Measurements from ENCODE around the gene PGAM5. TPM values are rescaled to one million over a fixed set of nuclear protein-coding genes. Genes with fewer than 3 reads are reported as not detected.

PGAM5 gene
- total RNA-seq, 1 experiment from 2014 or later = 121 TPM

DNA sequence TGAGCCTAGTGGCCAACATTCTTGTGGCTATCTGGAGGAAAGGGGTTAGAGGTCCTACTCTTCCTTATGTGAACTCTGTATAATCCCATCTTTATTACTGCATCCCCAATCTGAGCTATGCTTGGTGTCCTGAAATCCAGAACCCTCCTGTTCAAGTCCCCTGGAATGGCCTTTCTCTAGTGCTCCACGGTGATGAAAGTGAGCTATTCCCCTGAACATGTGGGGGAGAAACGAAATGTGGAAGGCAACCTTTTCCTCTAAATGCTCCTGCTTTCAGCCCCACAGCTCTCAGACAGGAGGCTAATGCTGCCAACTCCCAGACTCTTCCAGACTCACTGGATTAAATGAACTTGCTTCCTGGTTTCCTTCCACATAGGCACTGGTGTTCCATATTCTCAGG, 2.5 kb upstream of the PGAM5 start:
- no peak for TF ChIP-seq EZH2 (IDR thresholded peaks at IDR 0.05; ENCODE audit: borderline replicate concordance, low read depth, low read length, poor library complexity, severe bottlenecking)
- no peak for TF ChIP-seq CTCF (conservative IDR thresholded peaks at IDR 0.05; ENCODE audit: low read depth, low read length)
- ChIA-PET CTCF (no interaction called here), POLR2A (ENCODE audit: low non-redundant PET) (no interaction called here)
- peak overlapping the region; percentile 40 for H3K27ac ChIP-seq (ENCODE audit: low read depth, low read length, poor library complexity, severe bottlenecking)
- no peaks in the 10 kb centered on the region for H3K27me3 ChIP-seq (replicated peaks; ENCODE audit: insufficient read depth, low read depth, low read length, poor library complexity)
- H3K4me3 ChIP-seq (ENCODE audit: low read depth, low read length, poor library complexity, severe bottlenecking) = no peak overlapping the region
- H3K4me1 ChIP-seq (ENCODE audit: insufficient read depth, low read length, poor library complexity, severe bottlenecking) = no peaks in the 10 kb centered on the region
- DNase-seq (ENCODE audit: low spot score) = no peak
- H3K9me3 ChIP-seq (ENCODE audit: low read depth, low read length, poor library complexity, severe bottlenecking) = no peaks in the 10 kb centered on the region
- no TSS peak for BruUV-seq (replicated peaks)
- intact Hi-C loops (cut with micrococcal nuclease; ENCODE audit: unreplicated experiment) = no loop called here
- peaks cover 5% of the 10 kb centered on the region for H3K36me3 ChIP-seq (ENCODE audit: insufficient read depth, low read length, poor library complexity, severe bottlenecking)

DNA sequence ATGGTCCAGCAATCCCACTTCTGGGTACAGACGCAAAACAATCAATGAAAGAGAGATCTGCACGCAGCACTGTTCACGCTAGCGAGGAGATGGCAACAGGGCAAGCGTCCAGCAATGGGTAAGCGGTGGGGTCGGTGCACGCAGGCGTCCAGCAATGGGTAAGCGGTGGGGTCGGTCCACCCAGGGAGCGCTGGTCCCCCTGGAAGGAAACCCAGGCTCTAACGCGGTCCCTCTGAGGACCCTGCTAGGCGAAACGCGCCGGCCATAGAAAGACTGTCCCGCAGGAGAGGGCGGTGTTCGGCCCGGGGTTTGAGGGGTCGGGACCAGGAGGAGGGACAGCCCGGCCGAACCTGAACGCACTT, 618 bp upstream of the PGAM5 start:
- intact Hi-C loops (cut with micrococcal nuclease; ENCODE audit: unreplicated experiment) = no loop called here
- Histone ChIP-seq H3K4me3 (ENCODE audit: low read depth, low read length, poor library complexity, severe bottlenecking) (peak overlapping the region; percentile 96), H3K27ac (ENCODE audit: low read depth, low read length, poor library complexity, severe bottlenecking) (peak overlapping the region; percentile 87), H3K36me3 (ENCODE audit: insufficient read depth, low read length, poor library complexity, severe bottlenecking) (peaks cover 9% of the 10 kb centered on the region), H3K9me3 (ENCODE audit: low read depth, low read length, poor library complexity, severe bottlenecking) (no peaks in the 10 kb centered on the region), H3K27me3 (replicated peaks; ENCODE audit: insufficient read depth, low read depth, low read length, poor library complexity) (no peaks in the 10 kb centered on the region), H3K4me1 (ENCODE audit: insufficient read depth, low read length, poor library complexity, severe bottlenecking) (no peaks in the 10 kb centered on the region)
- TF ChIP-seq EZH2 (IDR thresholded peaks at IDR 0.05; ENCODE audit: borderline replicate concordance, low read depth, low read length, poor library complexity, severe bottlenecking) = no peak
- no peak for TF ChIP-seq CTCF (conservative IDR thresholded peaks at IDR 0.05; ENCODE audit: low read depth, low read length)
- ChIA-PET CTCF (interaction anchor here (0.6 kb wide), 1 partner anchor 387 kb away, joined by 3 read pairs; no protein-coding TSS in a partner anchor), POLR2A (ENCODE audit: low non-redundant PET) (no interaction called here)
- DNase-seq (ENCODE audit: low spot score) = no peak
- BruUV-seq (replicated peaks) = TSS peak; percentile 60

GRCh38 chr12:132711080-132711843, 620 bp downstream of the PGAM5 start:
- CTCF ChIA-PET = no interaction called here
- Histone ChIP-seq H3K36me3 (ENCODE audit: insufficient read depth, low read length, poor library complexity, severe bottlenecking) (peaks cover 11% of the 10 kb centered on the region), H3K9me3 (ENCODE audit: low read depth, low read length, poor library complexity, severe bottlenecking) (no peaks in the 10 kb centered on the region), H3K4me3 (ENCODE audit: low read depth, low read length, poor library complexity, severe bottlenecking) (peak overlapping the region; percentile 96), H3K27me3 (replicated peaks; ENCODE audit: insufficient read depth, low read depth, low read length, poor library complexity) (no peaks in the 10 kb centered on the region), H3K27ac (ENCODE audit: low read depth, low read length, poor library complexity, severe bottlenecking) (peak overlapping the region; percentile 87), H3K4me1 (ENCODE audit: insufficient read depth, low read length, poor library complexity, severe bottlenecking) (no peaks in the 10 kb centered on the region)
- TF ChIP-seq CTCF (conservative IDR thresholded peaks at IDR 0.05; ENCODE audit: low read depth, low read length) = no peak
- TF ChIP-seq EZH2 (IDR thresholded peaks at IDR 0.05; ENCODE audit: borderline replicate concordance, low read depth, low read length, poor library complexity, severe bottlenecking) = no peak
- POLR2A ChIA-PET (ENCODE audit: low non-redundant PET) = no interaction called here
- intact Hi-C loops (cut with micrococcal nuclease; ENCODE audit: unreplicated experiment) = no loop called here
- DNase-seq (ENCODE audit: low spot score) = no peak
- no TSS peak for BruUV-seq (replicated peaks)

All from A673 (cell line).